ENCODE measurements around the gene PF4V1.

PF4V1 gene

DNA sequence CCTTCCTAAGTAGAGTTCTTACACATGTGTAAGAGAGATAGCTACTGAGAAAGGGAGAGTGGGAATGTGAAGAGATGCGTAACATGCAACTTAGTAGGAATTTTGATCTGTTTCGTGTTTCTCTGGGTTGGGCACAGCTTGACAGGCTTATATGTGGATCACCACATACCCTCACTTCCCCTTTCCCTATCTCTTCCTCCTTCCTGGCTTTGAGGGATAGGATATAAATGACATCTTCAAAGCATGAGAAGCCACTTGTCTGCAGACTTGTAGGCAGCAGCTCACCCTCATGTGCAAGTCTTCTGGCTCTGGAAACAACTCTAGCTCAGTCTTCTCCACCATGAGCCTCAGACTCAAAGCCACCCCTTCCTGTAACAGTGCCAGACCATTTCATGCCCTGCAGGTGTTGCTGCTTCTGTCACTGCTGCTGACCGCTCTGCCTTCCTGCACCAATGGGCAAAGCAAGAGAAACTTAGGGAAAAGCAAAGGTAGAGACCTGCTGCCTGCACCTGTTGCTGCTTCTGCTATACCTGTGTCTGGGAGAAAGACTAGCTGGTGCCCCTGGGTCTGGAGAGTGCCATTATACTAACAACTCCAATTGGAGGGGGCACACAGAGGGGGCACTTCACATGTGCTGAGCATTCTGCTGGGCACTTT lies 5.4 kb upstream of the PF4V1 start:
- DNase-seq (ENCODE audit: low read depth in 2 of 2) = no peak

DNA sequence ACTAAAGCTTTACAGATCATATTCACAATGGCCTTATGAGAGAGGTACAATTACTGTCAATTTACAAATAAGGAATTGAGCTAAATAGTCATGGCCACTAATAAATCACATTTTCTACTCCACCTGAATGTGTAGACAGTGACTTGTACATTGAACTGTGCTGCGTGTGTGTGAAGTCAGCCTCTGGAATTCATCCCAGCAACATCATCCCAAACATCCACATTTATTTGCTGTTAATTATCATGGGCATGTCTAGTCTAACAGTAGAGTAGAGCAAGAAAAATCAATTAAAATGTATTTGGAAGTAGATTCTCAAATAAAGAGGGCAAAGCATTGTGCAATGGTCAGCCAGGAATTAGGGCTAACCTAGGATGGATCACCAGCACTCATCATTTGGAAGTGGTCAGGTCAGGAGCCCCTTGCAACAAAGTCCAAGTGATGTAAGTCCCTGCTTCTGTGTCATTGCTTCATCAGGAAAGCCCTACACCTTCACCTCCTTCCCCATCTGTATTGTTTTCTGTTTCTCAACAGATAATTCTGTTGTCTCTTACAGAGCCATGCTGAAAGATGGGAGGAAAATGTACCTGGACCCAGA lies 4.8 kb upstream of the PF4V1 start:
- no peak for DNase-seq (ENCODE audit: low read depth in 2 of 2)

DNA sequence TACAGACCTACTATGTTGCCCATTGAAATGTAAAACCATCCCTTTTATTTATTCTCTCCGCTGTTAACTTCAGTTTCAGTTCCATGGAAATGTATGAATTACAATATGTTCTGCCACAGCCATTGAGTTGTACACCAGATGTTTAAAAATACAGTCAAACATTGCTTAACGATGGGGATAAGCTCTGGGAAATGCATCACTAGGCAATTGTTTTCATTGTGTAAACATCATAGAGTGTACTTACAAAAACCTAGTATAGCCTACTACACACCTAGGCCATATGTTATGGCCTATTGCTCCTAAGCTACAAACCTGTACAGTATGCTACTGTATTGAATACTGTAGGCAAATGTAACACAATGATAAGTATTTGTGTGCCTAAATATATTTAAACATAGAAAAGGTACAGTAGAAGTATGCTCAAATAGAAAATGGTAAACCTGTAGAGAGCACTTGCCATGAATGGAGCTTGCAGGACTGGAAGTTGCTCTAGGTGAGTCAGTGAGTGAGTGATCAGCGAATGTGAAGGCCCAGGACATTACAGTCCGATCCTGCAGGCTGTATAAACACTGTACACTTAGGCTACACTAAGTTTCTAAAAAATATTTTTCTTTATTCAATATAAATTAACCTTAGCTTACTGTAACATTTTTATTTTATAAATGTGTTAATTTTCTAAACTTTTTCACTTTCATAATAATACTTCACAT lies 2.7 kb upstream of the PF4V1 start:
- DNase-seq (ENCODE audit: low read depth in 2 of 2) = no peak

DNA sequence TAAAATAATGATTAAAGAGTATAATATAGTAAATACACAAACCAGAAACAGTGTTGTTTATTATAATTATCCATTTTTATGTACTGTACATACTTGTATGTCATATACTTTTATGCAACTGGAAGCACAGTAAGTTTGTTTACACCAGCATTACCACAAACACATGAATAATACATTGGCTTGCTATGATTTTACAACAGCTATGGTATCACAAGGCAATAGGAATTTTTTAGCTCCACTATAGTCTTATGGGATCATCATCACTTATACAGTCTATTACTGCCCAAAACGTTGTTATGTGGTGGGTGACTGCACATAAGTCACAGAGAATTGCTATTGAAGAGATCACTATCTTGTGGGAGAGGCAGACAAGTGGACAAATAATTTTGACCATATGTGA lies 1.8 kb upstream of the PF4V1 start:
- no peak for DNase-seq (ENCODE audit: low read depth in 2 of 2)

DNA sequence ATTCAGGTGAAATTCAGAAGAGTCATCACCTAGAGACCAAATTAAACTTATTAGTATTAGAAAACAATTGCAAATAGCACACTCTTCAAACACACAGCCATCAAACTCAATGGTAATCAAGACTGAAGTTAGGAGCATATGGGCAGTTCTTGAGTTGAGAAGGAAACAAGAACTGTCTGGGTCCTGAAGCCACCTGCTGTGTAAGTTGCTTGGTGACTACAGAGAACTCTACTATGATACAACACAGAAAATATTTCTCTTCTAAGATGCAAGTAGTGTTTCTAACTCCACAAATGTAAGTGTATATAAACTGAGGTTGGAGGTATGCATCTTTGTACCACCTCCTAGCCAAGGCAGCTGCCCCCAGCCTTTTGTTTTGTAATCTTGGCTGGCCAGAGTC lies 325 bp upstream of the PF4V1 start:
- no peak for DNase-seq (ENCODE audit: low read depth in 2 of 2)

DNA sequence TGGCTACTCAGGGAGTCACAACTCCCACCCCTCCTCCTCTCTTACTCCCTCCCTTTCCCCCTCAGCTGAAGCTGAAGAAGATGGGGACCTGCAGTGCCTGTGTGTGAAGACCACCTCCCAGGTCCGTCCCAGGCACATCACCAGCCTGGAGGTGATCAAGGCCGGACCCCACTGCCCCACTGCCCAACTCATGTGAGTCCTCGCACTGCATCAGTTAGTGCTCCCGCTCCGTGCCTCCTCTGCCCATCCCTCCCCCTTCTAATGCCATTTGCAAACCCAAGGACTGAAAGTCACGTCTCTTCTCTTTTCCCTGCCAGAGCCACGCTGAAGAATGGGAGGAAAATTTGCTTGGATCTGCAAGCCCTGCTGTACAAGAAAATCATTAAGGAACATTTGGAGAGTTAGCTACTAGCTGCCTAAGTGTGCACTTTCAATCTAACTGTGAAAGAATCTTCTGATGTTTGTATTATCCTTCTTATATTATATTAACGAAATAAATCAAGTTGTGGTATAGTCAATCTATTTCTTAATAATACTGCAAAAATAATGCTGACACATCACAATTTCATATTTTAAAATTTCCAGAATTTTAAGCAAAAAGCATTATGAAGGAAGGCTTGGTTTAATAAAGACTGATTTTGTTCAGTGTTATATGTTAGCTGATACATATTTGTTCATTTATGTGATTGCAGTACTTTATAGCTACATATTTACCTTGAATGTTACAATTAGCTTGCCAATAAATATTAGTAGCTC lies 800 bp downstream of the PF4V1 start:
- DNase-seq (ENCODE audit: low read depth in 2 of 2) = no peak

DNA sequence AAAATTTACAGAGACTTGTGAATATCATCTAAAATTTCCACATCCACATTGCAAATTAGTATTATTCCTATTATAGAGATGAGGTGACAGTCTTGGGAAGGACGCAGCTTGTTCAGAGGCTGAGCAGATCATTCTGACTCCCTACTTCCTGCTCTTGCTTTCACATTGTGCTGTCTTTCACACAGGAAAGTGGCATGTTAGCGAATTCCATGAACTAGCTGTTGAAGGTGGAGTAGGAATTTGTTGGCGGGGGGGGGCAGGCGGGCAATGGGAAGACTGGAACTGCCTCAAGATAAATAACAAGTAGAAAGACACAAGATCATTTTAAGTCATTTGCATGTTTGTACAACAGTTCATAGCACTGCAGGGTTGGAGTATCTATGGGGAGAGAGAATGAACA lies 2.3 kb downstream of the PF4V1 start:
- DNase-seq (ENCODE audit: low read depth in 2 of 2) = no peak

DNA sequence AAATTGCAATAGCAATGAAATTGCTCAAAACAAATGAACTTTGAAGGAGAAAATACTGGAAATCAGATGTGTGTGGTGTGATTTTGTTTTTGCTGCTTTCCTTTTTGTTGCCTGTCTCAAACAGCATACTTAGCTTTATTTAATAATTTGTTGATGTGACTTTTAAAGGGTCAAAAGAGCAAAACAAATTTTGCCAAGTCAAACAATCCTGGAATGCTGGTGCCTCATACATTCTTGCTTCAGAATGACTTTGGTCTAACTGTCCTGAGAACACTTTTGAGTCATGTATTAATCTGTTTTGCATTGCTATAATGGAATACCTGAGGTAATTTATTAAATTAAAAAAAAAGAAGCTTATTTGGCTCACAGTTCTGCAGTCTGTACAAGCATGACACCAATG lies 3.4 kb downstream of the PF4V1 start:
- DNase-seq (ENCODE audit: low read depth in 2 of 2) = no peak

DNA sequence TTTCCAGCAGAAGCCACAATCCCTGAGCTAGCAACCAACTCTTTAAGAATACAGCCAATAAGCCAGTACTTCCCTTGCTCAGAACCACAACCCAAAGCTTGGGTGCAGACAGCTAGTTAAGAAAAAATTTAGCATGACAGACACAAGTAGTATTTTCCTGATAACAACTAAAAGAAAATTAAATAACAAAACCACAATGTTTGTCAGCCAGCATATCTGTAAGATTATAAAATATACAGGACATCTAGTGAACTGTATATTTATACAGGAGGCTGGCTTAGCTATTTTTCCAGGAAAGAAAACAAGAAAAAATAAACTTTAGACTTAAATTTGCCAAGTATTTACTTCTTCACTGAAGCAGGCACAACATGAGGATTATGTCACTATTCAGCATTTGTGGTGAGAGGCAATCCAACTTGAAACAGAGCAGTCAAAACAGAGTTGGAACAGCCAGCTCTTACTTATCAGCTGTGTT lies 6.6 kb downstream of the PF4V1 start:
- no peak for DNase-seq (ENCODE audit: low read depth in 2 of 2)

DNA sequence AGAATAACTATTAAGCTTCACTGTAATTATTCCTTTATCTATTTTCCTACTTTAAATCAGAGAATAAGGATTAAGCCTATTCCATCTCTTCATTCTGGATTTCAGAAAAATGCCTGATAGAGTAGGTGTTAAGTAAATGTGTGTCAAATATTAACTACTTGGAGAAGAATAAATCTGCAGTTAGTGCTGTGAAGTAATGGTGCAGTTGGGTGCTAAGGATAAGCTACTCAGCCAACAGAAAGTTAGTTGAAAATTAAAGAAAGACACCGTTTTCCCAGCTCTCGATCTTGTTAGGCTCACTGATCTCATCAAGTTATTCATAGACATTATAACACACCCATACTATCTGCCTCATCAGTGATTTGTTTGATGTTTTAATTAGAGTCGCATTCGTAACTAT lies 7.1 kb downstream of the PF4V1 start:
- no peak for DNase-seq (ENCODE audit: low read depth in 2 of 2)

DNA sequence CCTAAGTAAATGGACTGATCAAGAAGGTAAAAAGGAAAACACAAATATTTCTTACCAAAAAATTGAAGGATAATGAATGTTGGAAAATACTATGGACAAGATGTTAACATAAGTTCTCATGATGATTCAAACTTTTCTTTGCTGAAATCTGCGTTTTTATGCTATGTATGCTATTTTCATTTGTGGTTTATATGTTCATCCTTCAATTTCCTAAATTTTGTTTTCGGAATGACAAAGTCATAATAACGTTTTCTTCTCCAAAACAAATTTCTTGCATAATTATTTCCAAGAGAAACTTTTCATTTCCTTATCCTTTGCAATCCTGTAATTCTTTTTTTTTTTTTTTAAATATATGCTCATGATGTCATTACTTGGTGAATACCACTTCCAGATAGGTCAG lies 7.8 kb downstream of the PF4V1 start:
- DNase-seq (ENCODE audit: low read depth in 2 of 2) = no peak

DNA sequence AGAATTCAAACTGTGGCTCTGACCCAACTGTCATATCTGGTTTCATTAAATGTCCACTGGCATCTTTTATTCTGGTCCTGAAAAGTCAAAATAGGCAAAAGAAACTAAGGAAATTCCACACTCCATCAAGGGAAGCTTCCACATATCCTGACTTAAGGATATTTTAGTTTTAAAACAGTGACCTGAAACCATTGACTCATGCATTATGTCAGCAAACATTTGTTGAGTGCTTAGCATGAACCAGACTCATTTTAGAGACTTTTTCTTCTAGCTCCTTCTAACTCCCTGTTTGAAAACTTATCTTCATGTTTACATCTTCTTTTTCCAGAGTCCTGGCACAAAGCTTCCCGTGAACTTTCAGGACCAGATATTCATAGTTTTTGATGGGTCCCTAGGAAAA lies 9.2 kb downstream of the PF4V1 start:
- no peak for DNase-seq (ENCODE audit: low read depth in 2 of 2)

DNA sequence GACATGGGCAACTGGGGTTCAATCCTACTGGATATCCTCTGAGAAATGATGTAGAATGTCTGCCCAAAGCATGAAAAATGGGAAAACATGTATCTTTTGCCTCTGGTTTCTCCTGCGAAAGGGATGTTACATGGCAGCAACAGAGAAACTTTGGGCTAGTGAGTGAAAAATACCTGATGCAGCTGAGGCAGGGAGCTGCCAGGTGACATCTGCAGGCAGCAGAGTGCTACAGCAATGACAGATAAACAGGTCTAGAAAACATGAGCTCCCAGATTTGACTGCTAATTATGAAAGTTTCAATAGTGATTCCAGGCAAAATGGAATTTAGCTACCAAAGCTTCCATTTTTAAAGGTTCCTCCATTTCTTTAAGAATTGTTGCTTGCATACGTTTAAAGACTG lies 11.3 kb downstream of the PF4V1 start:
- DNase-seq (ENCODE audit: low read depth in 2 of 2) = no peak

DNA sequence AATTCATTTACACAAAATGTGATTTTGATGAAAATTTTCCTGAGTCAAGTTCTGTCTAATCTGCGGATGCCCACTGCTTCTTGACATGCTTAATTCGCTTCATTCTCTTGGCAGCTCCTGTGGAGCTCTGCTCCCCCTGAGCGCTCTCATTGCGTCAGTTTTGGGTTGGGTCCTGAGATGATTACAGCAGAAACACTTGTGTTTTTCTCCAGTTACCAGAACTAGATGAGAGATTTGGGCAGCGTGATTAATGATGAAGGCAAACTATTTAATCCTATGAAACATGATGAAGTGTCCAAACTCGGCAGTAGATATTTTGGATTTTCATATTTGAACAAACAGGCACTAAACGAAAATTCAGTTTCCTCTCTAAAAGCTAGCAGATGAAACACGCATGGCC lies 11.9 kb downstream of the PF4V1 start:
- no peak for DNase-seq (ENCODE audit: low read depth in 2 of 2)

DNA sequence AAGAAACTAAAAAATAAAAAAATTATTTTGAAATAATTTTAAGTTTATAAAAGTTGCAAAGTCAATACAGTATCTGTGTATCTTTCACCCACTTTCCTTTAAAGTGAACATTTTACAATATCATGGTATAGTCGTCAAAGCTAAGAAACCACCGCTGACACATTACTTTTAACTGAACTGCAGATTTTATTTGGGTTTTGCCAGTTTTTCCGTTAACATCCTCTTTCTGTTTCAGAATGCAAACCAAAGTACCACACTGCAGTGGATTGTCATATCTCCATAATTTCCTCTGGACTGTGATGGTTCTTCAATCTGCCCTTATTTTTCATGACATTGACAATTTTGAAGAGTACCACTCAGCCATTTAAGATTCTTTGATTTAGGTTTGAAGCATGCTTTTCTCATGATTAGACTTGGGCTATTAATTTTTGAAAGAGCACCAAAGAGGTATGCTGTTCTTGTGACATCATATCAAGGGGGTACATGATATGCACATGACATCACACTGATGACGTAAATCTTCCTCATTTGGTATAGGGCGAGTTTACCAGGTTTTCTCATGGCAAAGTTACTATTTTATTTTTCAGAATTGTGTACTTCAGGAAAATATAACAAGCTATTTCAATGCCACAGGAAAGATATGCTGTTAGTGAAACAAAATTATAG lies 12.5 kb downstream of the PF4V1 start:
- no peak for DNase-seq (ENCODE audit: low read depth in 2 of 2)

DNA sequence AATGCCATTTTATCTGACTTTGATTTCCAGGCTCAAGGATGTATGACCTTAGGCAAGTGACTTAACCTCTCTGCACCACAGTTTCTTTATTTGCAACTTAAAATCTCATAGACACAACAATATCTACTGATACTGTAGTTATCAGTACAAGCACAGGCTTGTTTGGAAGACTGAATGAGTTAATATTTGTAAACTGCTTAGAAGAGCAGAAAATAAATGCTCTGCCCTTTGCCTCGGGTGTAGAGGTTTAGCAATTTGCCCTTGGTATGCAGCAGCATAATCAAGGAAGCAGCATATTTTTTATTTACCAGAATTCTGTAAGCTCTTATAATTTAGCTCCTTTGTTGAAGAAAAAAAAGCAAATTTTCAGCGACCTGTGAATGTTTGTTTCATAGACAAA lies 13.2 kb downstream of the PF4V1 start:
- DNase-seq (ENCODE audit: low read depth in 2 of 2) = no peak

DNA sequence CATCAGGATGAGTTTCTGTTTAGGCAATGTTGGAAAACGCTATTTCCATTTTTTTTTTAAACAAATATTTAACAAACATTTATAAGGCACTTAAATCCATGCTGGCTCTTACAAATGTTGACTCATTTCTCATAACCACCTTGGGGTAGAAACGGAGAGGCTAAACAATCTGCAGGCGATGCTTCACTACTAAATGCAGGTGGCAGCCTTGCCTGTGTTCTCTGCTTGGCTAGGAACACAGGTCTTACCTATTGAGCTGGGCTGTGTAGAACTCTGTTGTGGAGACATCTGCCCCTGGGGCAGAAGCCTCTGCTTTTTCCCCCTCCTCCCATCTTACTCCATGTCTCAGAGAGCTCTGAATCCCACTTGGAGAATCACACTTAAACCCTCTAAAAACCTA lies 14.7 kb downstream of the PF4V1 start:
- DNase-seq (ENCODE audit: low read depth in 2 of 2) = no peak

DNA sequence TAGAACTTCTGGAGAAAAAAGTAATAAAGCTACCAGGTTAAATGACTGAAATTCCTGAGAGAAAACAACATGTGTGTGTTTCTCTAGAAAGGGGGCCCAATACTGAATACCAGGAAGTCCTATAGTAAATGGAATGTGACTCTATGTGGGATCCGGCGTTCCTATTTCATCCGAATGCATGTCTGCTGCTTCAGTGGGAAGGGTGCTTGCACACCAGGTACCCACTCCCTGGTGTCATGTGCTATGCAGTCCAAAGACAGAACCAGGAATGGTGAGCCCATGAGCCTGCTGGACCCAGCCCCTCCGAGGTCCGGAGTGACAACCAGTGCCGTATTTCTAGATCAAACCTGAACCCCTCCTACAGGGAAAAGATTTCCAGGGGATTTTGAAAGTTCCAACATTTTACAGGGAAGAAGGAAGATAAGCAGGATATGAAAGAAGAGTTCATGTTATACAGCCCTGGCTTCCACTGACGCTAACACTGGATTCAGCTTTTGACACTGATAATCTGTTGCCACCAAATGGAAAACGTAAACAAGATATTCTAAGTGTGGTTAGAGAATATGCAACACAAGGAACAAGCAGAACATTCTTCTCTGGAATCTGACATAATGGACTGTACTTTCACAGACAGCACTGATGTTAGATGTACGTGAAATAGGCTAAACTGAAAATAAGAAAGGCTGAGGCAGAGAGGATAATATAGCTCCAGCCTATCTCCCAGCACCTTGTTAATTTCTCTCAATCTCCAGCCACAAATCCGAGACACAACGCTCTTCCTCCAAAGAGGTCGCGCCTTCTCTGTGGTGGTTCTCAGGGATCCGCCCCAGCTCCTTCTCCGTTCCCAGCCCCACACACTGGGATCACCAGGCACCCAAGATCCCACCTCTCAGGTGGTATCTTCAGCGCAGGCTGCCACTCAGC lies 15.4 kb downstream of the PF4V1 start:
- DNase-seq (ENCODE audit: low read depth in 2 of 2) = no peak

DNA sequence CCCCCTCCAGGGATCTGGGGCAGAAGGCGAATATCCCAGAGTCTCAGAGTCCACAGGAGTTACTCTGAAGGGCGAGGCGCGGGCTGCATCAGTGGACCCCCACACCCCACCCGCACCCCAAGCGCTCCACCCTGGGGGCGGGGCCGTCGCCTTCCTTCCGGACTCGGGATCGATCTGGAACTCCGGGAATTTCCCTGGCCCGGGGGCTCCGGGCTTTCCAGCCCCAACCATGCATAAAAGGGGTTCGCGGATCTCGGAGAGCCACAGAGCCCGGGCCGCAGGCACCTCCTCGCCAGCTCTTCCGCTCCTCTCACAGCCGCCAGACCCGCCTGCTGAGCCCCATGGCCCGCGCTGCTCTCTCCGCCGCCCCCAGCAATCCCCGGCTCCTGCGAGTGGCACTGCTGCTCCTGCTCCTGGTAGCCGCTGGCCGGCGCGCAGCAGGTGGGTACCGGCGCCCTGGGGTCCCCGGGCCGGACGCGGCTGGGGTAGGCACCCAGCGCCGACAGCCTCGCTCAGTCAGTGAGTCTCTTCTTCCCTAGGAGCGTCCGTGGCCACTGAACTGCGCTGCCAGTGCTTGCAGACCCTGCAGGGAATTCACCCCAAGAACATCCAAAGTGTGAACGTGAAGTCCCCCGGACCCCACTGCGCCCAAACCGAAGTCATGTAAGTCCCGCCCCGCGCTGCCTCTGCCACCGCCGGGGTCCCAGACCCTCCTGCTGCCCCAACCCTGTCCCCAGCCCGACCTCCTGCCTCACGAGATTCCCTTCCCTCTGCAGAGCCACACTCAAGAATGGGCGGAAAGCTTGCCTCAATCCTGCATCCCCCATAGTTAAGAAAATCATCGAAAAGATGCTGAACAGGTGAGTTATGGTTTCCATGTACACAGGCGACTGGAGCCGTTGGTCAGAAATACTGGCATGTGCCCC lies 16.3 kb downstream of the PF4V1 start, which contains the start of gene CXCL1:
Gene CXCL1 (plus strand): TSS at position 264 of the 926 bp plus-strand sequence. CDS start 78 bp downstream, at position 342.
- DNase-seq (ENCODE audit: low read depth in 2 of 2) = no peak

DNA sequence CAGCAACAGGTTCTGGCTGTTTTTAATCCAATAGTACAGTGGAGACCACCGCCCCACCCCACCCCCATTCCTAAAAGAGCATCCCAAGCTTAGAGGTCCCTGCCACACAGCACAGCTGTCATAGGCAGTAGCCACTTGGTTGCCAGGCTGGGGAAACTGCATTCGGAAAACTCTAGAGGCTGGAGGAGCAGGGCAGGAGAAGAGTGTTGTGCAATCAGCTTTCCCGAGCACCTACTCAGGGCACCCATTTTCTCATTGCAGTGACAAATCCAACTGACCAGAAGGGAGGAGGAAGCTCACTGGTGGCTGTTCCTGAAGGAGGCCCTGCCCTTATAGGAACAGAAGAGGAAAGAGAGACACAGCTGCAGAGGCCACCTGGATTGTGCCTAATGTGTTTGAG lies 17.2 kb downstream of the PF4V1 start:
- no peak for DNase-seq (ENCODE audit: low read depth in 2 of 2)

All from stimulated activated CD8-positive, alpha-beta memory T cell treated with anti-CD3 and anti-CD28 coated beads, Interleukin-15, amount 100 ng/mL, for 4 hours (primary cell).